ENCODE measurements around the gene UGT2B10. TPM values are rescaled to one million over a fixed set of nuclear protein-coding genes. Genes with fewer than 3 reads are reported as not detected.

The UGT2B10 gene
- total RNA-seq, 2 donors from 2014 or later: 0.40 to 1.0 TPM

DNA sequence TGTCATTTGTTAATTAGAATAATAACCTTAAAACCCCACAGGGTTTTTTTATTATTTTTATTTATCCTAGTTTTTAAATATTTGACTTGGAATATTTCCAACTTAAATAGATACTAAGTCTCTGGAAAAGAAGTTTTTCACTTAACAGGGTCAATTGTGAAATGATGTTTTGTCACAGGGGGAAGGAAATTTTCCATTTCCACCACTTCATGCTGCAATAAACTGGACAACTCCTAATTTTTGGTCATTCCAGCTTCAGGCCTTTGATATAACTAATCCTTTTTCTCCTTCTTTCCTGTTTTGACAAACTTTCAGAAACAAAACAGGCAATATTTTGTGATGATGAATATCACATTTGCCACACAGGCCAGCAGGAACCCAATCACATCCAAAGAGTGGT, 45.3 kb downstream of the UGT2B10 start:
- Histone ChIP-seq H3K9me3 (no peaks in the 10 kb centered on the region), H3K4me1 (no peaks in the 10 kb centered on the region), H3K27ac (no peak overlapping the region), H3K36me3 (no peaks in the 10 kb centered on the region), H3K9ac (ENCODE audit: low read depth in 2 of 2, low read length in 2 of 2) (no peak overlapping the region), H3K4me3 (no peak overlapping the region), H3K27me3 (no peaks in the 10 kb centered on the region)
- intact Hi-C loops (cut with DNase I): no loop called here
- TF ChIP-seq, protein P1, sequence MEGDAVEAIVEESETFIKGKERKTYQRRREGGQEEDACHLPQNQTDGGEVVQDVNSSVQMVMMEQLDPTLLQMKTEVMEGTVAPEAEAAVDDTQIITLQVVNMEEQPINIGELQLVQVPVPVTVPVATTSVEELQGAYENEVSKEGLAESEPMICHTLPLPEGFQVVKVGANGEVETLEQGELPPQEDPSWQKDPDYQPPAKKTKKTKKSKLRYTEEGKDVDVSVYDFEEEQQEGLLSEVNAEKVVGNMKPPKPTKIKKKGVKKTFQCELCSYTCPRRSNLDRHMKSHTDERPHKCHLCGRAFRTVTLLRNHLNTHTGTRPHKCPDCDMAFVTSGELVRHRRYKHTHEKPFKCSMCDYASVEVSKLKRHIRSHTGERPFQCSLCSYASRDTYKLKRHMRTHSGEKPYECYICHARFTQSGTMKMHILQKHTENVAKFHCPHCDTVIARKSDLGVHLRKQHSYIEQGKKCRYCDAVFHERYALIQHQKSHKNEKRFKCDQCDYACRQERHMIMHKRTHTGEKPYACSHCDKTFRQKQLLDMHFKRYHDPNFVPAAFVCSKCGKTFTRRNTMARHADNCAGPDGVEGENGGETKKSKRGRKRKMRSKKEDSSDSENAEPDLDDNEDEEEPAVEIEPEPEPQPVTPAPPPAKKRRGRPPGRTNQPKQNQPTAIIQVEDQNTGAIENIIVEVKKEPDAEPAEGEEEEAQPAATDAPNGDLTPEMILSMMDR (IDR thresholded peaks at IDR 0.05): no peak
- no peak for DNase-seq

- no peak overlapping the region for H3K4me3 ChIP-seq
- no peaks in the 10 kb centered on the region for H3K4me1 ChIP-seq
- H3K27me3 ChIP-seq: no peaks in the 10 kb centered on the region
- peak; percentile 80 for DNase-seq
- peak overlapping the region; percentile 74 for H3K27ac ChIP-seq
- intact Hi-C loops (cut with DNase I): no loop called here
- TF ChIP-seq, protein P1 (IDR thresholded peaks at IDR 0.05): no peak
- H3K36me3 ChIP-seq: no peaks in the 10 kb centered on the region
- no peaks in the 10 kb centered on the region for H3K9me3 ChIP-seq
- H3K9ac ChIP-seq (ENCODE audit: low read depth in 2 of 2, low read length in 2 of 2): peak overlapping the region in 1 of 2 donors; percentile 6
These were observed 48.8 kb downstream of the UGT2B10 start for GRCh38 chr4:68864438-68865187.

GRCh38 chr4:68865188-68865638, 49.4 kb downstream of the UGT2B10 start:
- no peaks in the 10 kb centered on the region for H3K9me3 ChIP-seq
- H3K27me3 ChIP-seq: no peaks in the 10 kb centered on the region
- no peak for DNase-seq
- H3K27ac ChIP-seq: peak overlapping the region; percentile 74
- H3K36me3 ChIP-seq: no peaks in the 10 kb centered on the region
- H3K9ac ChIP-seq (ENCODE audit: low read depth in 2 of 2, low read length in 2 of 2): peak overlapping the region in 1 of 2 donors; percentile 43
- no peak overlapping the region for H3K4me3 ChIP-seq
- intact Hi-C loops (cut with DNase I): no loop called here
- H3K4me1 ChIP-seq: no peaks in the 10 kb centered on the region
- TF ChIP-seq, protein P1 (IDR thresholded peaks at IDR 0.05): no peak

GRCh38 chr4:68865760-68866159, 50.0 kb downstream of the UGT2B10 start:
- H3K27me3 ChIP-seq: no peaks in the 10 kb centered on the region
- intact Hi-C loops (cut with DNase I): no loop called here
- peak overlapping the region; percentile 74 for H3K27ac ChIP-seq
- TF ChIP-seq, protein P1 (IDR thresholded peaks at IDR 0.05): no peak
- H3K9me3 ChIP-seq: no peaks in the 10 kb centered on the region
- no peaks in the 10 kb centered on the region for H3K36me3 ChIP-seq
- no peaks in the 10 kb centered on the region for H3K4me1 ChIP-seq
- peak overlapping the region in 1 of 2 donors; percentile 43 for H3K9ac ChIP-seq (ENCODE audit: low read depth in 2 of 2, low read length in 2 of 2)
- DNase-seq: no peak
- H3K4me3 ChIP-seq: no peak overlapping the region

GRCh38 chr4:68869274-68869773, 53.5 kb downstream of the UGT2B10 start:
- TF ChIP-seq, protein P1 (IDR thresholded peaks at IDR 0.05): no peak
- Histone ChIP-seq H3K27me3 (no peaks in the 10 kb centered on the region), H3K36me3 (no peaks in the 10 kb centered on the region), H3K4me1 (no peaks in the 10 kb centered on the region), H3K9me3 (no peaks in the 10 kb centered on the region), H3K27ac (no peak overlapping the region), H3K9ac (ENCODE audit: low read depth in 2 of 2, low read length in 2 of 2) (no peak overlapping the region), H3K4me3 (no peak overlapping the region)
- DNase-seq: no peak
- intact Hi-C loops (cut with DNase I): no loop called here
